ENCODE measurements around the gene EXOC2.
"Not testable (repeated sequence)": the region's sequence is repeated elsewhere in the genome, so short reads cannot be mapped to it uniquely, and the experiment has no call there.

EXOC2 gene

GRCh38 chr6:680666-681340 is 12.1 kb downstream of the EXOC2 start:
- DNase-seq = no peak

- no peak for DNase-seq
These were observed 12.7 kb downstream of the EXOC2 start for GRCh38 chr6:680251-680650.

- DNase-seq = no peak
These were observed 13.7 kb downstream of the EXOC2 start for GRCh38 chr6:679282-679681.

- no peak for DNase-seq
These were observed 14.4 kb downstream of the EXOC2 start for GRCh38 chr6:678520-678919.

- no peak for DNase-seq
These were observed 15.0 kb downstream of the EXOC2 start for GRCh38 chr6:677919-678318.

GRCh38 chr6:674956-675355 is 18.0 kb downstream of the EXOC2 start:
- no peak for DNase-seq

GRCh38 chr6:674406-674805 is 18.5 kb downstream of the EXOC2 start:
- DNase-seq = no peak

GRCh38 chr6:667253-667927 is 25.5 kb downstream of the EXOC2 start:
- DNase-seq = no peak

GRCh38 chr6:665403-666267 is 27.3 kb downstream of the EXOC2 start:
- no peak for DNase-seq

- DNase-seq = not testable (repeated sequence)
These were observed 29.2 kb downstream of the EXOC2 start for GRCh38 chr6:663788-664187.

- no peak for DNase-seq
These were observed 33.0 kb downstream of the EXOC2 start for GRCh38 chr6:659716-660581.

GRCh38 chr6:658244-658643 is 34.7 kb downstream of the EXOC2 start:
- DNase-seq = no peak

GRCh38 chr6:657743-658142 is 35.2 kb downstream of the EXOC2 start:
- DNase-seq = no peak

GRCh38 chr6:656460-657252 is 36.3 kb downstream of the EXOC2 start, which contains the start of gene HUS1B:
Gene HUS1B (minus strand): TSS chr6:657100. CDS start chr6:656944, 156 bp downstream.
- DNase-seq = no peak

- no peak for DNase-seq
These were observed 38.8 kb downstream of the EXOC2 start for GRCh38 chr6:654136-654535.

- no peak for DNase-seq
These were observed 40.1 kb downstream of the EXOC2 start for GRCh38 chr6:652865-653264.

GRCh38 chr6:650098-650497 is 42.8 kb downstream of the EXOC2 start:
- DNase-seq = no peak

GRCh38 chr6:642805-643204 is 50.1 kb downstream of the EXOC2 start:
- DNase-seq = no peak

GRCh38 chr6:641225-641985 is 51.5 kb downstream of the EXOC2 start:
- no peak for DNase-seq

GRCh38 chr6:636488-636887 is 56.5 kb downstream of the EXOC2 start:
- no peak for DNase-seq

- no peak for DNase-seq
These were observed 57.7 kb downstream of the EXOC2 start for GRCh38 chr6:635233-635632.

Measured in C1 segment of cervical spinal cord (tissue), 14 donors.